DND-41 (cell line): ENCODE results near the gene KCNQ5.

Experiments
- ATAC-seq: fragments of 200-7000 bp; cut with Tn5 transposase; 3 replicates; pipeline ENCODE4 v1.9.1; 2021; ENCODE audit warnings: low read depth; ENCODE audit not compliant: insufficient read depth
- DNase-seq: peaks from one replicate; pipeline ENCODE4 v3.0.0-alpha.2; 2020
- H2AFZ ChIP-seq: 2 replicates; pipeline ENCODE4 v1.6.0; 2012; ENCODE audit warnings: low read depth, low read length
- H3K27ac ChIP-seq: 2 replicates; pipeline ENCODE4 v1.5.1; 2012; ENCODE audit warnings: low read length, inconsistent platforms
- H3K27me3 ChIP-seq: fragments of 200-600 bp; sonication (generic); 2 replicates; pipeline ENCODE4 v1.6.0; 2012; ENCODE audit warnings: low read length, mild to moderate bottlenecking, inconsistent platforms; ENCODE audit not compliant: insufficient read depth, poor library complexity
- H3K36me3 ChIP-seq: 2 replicates; pipeline ENCODE4 v1.5.1; 2012; ENCODE audit warnings: low read length, inconsistent platforms; ENCODE audit not compliant: insufficient read depth
- H3K4me1 ChIP-seq: 2 replicates; pipeline ENCODE4 v1.5.1; 2012; ENCODE audit warnings: mild to moderate bottlenecking, low read length; ENCODE audit not compliant: insufficient read depth
- H3K4me2 ChIP-seq: 2 replicates; pipeline ENCODE4 v1.6.0; 2012; ENCODE audit warnings: mild to moderate bottlenecking, moderate library complexity, low read length, inconsistent platforms; ENCODE audit not compliant: insufficient read depth
- H3K4me3 ChIP-seq, 2 experiments: fragments of 200-600 bp in 1 of 2; shearing (Covaris generic) in 1 of 2; 2 replicates each; pipeline ENCODE4 v1.5.1; 2012 to 2016; ENCODE audit warnings: inconsistent platforms in 2 of 2, low read length in 2 of 2, mild to moderate bottlenecking in 2 of 2, low read depth in 1 of 2, moderate library complexity in 1 of 2
- H3K79me2 ChIP-seq: 2 replicates; pipeline ENCODE4 v1.6.0; 2012; ENCODE audit warnings: low read length, inconsistent platforms; ENCODE audit not compliant: insufficient read depth
- H3K9ac ChIP-seq: 2 replicates; pipeline ENCODE4 v1.6.0; 2012; ENCODE audit warnings: low read depth, mild to moderate bottlenecking, inconsistent platforms, low read length, moderate library complexity
- H3K9me3 ChIP-seq: 2 replicates; pipeline ENCODE4 v1.5.1; 2012; ENCODE audit warnings: low read length, moderate library complexity, mild to moderate bottlenecking, inconsistent platforms; ENCODE audit not compliant: insufficient read depth, severe bottlenecking
- H4K20me1 ChIP-seq: 2 replicates; pipeline ENCODE4 v1.6.0; 2012; ENCODE audit warnings: low read length; ENCODE audit not compliant: insufficient read depth
- CTCF ChIP-seq: IDR thresholded peaks from 2 replicates; pipeline ENCODE4 v1.5.1; 2012; ENCODE audit warnings: borderline replicate concordance, low read length, moderate library complexity, mild to moderate bottlenecking; ENCODE audit not compliant: poor library complexity, severe bottlenecking; ENCODE audit errors: extremely low read depth
- EZH2 ChIP-seq: IDR thresholded peaks from 3 replicates; pipeline ENCODE4 v1.6.1; 2012; ENCODE audit warnings: borderline replicate concordance, low read depth, mild to moderate bottlenecking, moderate library complexity, low read length, inconsistent platforms; ENCODE audit not compliant: severe bottlenecking

KCNQ5 gene

GRCh38 chr6:72832271-72832670 lies 210.4 kb downstream of the KCNQ5 start:
- ATAC-seq (no peak), DNase-seq (no peak)
- no peak overlapping the region for H3K4me3 ChIP-seq
- H3K36me3 ChIP-seq = no peaks in the 10 kb centered on the region
- H3K79me2 ChIP-seq = no peaks in the 10 kb centered on the region
- H2AFZ ChIP-seq = no peak overlapping the region
- no peak overlapping the region for H3K4me2 ChIP-seq
- no peaks in the 10 kb centered on the region for H3K27me3 ChIP-seq
- no peak overlapping the region for H3K27ac ChIP-seq
- H3K4me1 ChIP-seq = no peaks in the 10 kb centered on the region
- no peak overlapping the region for H3K9ac ChIP-seq
- H4K20me1 ChIP-seq = no peaks in the 10 kb centered on the region
- TF ChIP-seq CTCF (no peak), EZH2 (no peak)
- no peaks in the 10 kb centered on the region for H3K9me3 ChIP-seq

- no peak overlapping the region for H3K4me3 ChIP-seq
- ATAC-seq (no peak), DNase-seq (no peak)
- no peaks in the 10 kb centered on the region for H3K27me3 ChIP-seq
- no peak for TF ChIP-seq EZH2
- TF ChIP-seq CTCF = no peak
- H3K9ac ChIP-seq = no peak overlapping the region
- no peaks in the 10 kb centered on the region for H4K20me1 ChIP-seq
- no peaks in the 10 kb centered on the region for H3K36me3 ChIP-seq
- no peak overlapping the region for H3K4me2 ChIP-seq
- no peak overlapping the region for H2AFZ ChIP-seq
- H3K4me1 ChIP-seq = no peaks in the 10 kb centered on the region
- no peak overlapping the region for H3K27ac ChIP-seq
- H3K9me3 ChIP-seq = no peaks in the 10 kb centered on the region
- no peaks in the 10 kb centered on the region for H3K79me2 ChIP-seq
Observed at GRCh38 chr6:72835749-72836148, 213.9 kb downstream of the KCNQ5 start.

GRCh38 chr6:72836971-72837370 lies 215.1 kb downstream of the KCNQ5 start:
- ATAC-seq = no peak
- Histone ChIP-seq H4K20me1 (no peaks in the 10 kb centered on the region), H3K4me3 (no peak overlapping the region), H3K4me1 (no peaks in the 10 kb centered on the region), H3K4me2 (no peak overlapping the region), H3K79me2 (no peaks in the 10 kb centered on the region), H3K9me3 (no peaks in the 10 kb centered on the region), H3K36me3 (no peaks in the 10 kb centered on the region), H3K9ac (no peak overlapping the region), H2AFZ (no peak overlapping the region), H3K27me3 (no peaks in the 10 kb centered on the region), H3K27ac (no peak overlapping the region)
- no peak for DNase-seq
- TF ChIP-seq CTCF (no peak), EZH2 (no peak)

- Histone ChIP-seq H3K79me2 (no peaks in the 10 kb centered on the region), H3K27me3 (no peaks in the 10 kb centered on the region), H3K9ac (no peak overlapping the region), H3K4me1 (no peaks in the 10 kb centered on the region), H2AFZ (no peak overlapping the region), H3K4me2 (no peak overlapping the region), H3K4me3 (no peak overlapping the region), H3K27ac (no peak overlapping the region), H3K9me3 (no peaks in the 10 kb centered on the region), H4K20me1 (no peaks in the 10 kb centered on the region), H3K36me3 (no peaks in the 10 kb centered on the region)
- ATAC-seq (no peak), DNase-seq (no peak)
- TF ChIP-seq EZH2 (no peak), CTCF (no peak)
Observed at GRCh38 chr6:72841195-72841594, 219.3 kb downstream of the KCNQ5 start.
